HG03378 (cell line): ENCODE data around the gene DPP6.

Source experiments
- ATAC-seq: cut with Tn5 transposase; IDR thresholded peaks from one replicate; pipeline ENCODE4 v1.9.1; 2021; ENCODE audit warnings: mild to moderate bottlenecking, moderate library complexity; ENCODE audit not compliant: unreplicated experiment

DPP6 gene

DNA sequence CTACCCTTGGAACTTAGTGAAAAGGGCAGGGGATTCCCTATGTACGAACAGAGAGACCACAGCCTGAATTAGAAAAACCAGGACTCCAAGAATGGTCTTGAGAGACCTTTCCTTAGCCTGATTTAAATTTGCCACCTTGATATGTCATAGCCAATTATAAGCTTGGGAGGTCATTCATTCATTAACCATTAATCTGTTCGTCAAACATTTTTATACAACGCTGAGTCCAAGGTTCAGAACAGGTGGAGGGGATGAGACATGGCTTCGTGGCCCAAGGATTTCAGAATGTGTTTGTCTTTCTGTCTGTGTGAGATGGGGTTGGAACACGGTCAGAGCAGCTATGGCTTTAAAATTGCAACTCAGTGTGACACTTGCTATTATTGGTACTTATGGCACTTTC lies 792.8 kb downstream of the DPP6 start:
- no peak for ATAC-seq

DNA sequence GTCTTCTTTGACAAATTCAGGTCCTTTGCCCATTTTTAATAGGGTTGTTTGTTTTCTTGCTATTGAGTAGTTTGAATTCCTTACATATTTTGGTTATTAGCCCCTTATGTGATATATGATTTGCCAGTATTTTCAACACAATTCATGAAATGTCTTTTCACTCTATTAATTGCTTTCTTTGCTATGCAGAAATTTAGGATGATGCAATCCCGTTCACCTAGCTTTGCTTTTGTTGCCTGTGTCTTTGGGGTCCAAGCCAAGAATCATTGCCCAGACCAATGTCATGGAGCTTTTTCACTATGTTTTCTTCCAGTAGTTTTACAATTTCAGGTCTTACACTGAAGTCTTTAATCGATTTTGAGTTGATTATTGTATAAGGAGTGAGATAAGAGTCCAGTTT lies 796.3 kb downstream of the DPP6 start:
- no peak for ATAC-seq

DNA sequence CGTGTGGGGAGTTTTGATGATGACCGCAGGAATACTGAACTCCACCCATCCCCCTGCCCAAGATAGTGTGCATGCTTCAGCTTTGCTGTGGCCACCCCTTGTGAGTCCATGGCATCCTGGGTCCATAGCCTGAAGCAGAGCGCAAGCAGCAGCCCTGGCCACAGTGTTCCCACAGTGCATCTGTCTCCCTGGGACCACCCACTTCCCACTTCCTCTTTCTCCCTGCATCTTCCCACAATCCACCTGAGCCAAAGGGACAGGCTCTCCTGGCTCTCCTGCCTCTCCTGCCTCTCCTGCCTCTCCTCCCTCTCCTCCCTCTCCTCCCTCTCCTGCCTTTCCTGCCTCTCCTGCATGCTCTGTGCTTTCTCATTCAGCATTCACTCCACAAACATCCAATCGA lies 800.0 kb downstream of the DPP6 start:
- no peak for ATAC-seq

DNA sequence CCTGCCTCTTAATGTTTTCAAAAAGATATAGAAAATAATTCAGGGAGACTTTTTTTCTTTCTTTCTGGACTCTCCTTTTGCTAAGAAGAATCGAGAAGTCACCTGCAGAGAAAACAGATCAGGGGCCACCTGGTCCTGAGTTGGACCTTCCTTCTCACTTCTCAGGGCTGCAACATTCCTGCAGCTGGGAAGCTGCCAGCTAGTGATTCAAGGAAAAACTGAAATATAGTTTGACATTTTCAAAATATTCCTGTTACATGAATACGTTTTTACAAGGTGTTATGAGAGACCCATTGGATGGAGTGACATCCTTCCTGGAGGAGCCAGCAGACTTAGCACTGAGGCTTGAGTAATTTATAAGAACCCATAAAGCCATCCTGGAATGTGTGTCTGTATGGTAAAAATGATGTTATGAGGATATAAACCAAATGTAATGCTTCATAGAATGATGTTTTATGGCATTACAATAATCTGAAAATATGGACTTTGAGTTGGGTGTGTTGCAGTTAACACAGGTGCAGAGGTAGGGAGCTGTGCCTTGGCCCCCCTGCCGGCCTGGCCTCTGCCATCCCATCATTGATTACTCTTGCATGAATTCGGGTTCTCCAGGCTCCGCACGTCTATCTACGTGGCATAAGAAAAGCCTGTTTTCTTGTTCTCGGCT lies 801.0 kb downstream of the DPP6 start:
- ATAC-seq, result no peak

DNA sequence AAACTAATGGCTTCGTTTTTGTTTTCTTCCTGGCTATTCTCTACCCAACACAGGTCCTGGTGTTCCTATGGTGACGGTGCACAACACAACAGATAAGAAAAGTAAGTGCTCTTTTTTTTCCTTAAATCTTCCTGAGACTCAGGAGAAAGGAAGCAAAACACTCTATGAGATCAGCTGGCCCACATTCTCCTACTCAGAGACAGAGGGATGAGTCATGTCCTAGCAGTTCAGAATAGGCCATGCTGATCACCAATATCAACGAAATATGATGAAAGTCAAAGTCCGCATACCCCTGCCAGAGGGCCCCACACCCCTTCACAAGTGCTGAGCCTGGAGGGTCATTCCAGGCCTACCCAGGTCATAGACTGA lies 801.5 kb downstream of the DPP6 start:
- ATAC-seq, result no peak

DNA sequence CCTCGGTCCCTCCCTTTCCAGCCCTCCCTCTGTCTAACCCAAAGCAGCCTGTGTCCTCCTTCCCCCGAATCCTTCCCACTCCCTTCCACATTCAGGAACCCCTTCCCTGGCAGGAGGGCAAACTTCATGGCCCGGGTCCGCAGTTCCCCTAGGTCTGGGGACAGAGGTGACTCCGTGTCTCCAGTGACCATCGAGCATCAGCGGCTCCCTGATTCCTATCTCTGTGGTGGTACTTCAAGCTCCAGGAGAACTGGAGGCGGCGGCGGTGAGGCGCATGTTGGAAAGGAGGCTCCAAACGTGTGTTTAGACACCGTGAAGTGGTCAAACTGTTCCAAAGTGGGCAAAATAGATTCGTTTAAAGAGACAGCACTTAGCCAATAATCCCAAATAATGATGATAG lies 802.6 kb downstream of the DPP6 start:
- no peak for ATAC-seq

DNA sequence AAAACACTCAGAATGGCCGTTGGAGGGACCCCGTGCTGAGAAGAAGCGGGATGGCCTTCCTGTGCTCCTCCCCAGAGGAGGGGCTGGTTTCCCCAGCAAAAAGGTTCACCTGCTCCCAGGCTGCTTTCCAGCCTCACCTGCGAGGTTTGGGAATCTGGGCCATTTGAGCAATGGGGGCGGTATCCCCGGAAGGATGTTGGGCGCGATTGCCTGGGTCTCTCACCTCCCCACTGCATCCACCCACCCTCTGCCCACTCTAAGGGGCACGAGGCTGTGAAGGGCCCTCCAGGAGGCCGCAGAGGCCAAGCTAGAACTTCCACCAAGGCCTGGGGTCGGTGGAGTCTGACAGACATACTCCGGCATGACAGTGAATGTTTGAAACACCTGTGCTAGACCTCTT lies 803.2 kb downstream of the DPP6 start:
- ATAC-seq, result no peak

DNA sequence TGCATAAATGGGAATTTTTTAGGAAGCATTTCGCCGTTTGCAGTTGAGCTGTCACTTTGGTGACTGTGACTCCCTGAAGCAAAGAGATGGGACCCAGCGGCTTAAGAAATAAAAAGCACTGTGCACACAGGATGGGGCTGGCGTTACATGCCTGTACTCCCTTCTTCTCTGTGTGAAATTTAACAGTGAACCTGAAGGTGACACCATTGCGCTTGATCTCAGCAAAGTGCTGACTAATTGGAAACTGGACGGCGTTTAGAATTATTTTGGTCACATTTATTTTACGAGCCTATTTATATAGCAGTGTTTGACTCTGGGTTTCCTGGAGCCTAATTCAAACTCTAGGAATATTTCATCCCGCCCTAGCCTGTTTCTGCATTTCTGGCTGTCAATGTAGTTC lies 804.5 kb downstream of the DPP6 start:
- no peak for ATAC-seq

DNA sequence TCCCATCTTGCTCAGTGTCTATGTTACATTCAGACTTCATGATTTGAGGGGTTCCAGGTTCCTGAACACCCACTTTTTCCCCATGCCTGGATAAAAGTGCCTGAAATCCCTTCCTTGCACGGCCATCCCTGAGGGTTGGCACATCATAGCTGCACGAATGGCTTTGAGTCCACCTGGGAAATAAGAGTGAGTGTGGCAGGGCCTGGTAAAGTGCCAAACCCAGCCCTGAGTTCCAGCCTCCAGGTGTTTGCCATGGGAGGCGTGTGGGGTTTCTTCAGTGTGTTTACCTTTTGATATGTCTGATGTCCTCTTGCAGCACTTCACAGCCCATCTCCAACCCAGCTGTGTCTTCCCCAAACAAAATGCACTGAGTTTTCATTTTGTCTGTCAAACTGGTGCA lies 805.0 kb downstream of the DPP6 start:
- no peak for ATAC-seq

GRCh38 chr7:154857728-154858681 lies 805.8 kb downstream of the DPP6 start:
- ATAC-seq, result no peak

- no peak for ATAC-seq
Observed at GRCh38 chr7:154858836-154859537, 806.8 kb downstream of the DPP6 start.

DNA sequence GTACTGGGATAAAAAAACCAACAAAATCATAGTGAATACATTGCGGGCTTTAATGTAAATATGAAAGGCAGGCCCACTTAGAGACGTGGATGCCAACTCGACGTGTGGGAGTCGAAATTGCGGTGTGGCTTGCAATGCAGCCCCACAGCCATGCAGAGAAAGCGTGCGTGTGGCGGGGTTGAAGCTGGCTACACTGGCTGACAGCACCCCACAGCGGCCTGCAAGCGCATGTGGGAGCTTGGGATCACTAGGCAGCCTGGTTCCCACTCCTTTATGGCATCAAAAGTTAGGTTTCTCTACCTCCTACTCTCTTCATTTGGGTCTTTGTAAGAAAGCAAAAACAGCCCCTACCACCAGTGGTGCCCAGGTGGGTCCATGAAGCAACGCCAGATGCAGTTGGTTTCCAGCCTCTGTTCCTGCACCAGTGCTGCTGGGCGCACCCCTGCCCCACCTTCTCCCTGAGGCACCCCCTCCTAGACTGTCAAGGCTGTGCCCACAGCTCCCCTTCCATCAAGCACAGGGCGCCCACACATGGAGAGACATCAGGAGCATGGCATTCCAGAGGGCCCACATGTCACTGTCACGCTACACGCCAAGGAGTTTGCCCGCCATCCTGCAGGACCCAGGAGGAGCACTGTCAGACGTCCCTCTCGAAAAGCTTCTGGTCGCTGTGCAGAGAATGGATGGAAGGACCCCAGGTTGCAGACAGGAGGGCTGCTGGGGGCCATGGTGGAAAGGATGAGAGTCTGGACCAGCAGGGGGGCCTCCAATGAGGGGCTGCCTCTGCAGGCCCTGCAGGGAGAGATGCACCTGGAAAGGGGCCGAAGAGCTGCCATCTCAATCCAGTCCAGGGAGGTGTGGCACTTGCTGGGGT lies 807.8 kb downstream of the DPP6 start:
- ATAC-seq, result no peak

DNA sequence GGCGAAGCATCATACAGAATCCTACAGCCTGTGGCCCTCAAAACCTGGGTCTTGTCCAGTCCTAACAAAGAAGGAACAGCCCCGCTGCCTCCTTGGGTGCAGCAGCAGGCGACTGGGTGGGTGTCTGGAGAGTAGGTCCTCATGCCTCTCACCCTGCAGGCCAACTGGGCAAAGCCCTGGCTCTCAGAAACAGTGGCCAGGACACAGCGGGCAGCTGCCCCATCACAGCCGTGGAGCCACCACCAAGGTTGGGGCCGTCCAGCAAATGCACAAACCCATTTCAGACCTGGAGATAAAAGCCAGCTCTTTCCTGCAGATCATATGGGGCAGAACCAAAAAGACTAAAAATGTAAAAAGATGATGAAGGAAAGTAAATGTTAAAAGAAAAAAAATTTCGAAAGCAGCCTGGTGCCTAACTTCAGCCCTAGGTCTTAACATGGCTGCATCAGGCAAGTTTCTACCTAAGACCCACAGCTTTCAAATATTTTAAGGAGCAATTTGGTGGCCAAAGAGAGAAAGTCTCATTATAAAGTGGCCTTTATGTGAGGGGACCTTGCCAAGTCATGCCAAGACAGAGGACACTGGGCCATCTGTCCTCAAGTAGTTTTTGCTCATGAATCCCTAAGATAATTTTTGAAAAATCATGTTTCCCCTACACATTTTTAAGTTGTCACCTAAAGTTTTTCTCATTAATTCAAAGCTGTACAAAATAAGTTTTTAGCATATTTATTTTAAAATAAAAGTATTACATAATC lies 808.6 kb downstream of the DPP6 start:
- ATAC-seq, result no peak

DNA sequence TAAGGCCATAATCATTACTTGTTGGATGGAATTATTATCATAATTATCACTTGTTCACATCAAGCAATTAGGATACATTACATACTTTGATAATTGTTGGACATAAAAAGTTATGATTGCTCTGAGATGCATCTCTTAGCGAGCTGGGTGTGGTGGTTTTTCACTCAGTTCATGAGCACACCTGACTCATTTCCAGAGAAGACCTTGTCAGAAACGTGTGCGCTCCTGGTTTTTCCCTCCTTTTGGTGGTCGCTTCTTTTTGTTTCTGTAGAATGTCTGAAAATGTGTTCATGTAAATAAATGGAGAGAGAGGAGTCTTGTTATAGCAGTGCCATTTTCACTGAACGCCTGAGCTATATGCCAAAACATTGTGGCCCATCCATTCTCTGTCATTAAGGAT lies 809.4 kb downstream of the DPP6 start:
- no peak for ATAC-seq

DNA sequence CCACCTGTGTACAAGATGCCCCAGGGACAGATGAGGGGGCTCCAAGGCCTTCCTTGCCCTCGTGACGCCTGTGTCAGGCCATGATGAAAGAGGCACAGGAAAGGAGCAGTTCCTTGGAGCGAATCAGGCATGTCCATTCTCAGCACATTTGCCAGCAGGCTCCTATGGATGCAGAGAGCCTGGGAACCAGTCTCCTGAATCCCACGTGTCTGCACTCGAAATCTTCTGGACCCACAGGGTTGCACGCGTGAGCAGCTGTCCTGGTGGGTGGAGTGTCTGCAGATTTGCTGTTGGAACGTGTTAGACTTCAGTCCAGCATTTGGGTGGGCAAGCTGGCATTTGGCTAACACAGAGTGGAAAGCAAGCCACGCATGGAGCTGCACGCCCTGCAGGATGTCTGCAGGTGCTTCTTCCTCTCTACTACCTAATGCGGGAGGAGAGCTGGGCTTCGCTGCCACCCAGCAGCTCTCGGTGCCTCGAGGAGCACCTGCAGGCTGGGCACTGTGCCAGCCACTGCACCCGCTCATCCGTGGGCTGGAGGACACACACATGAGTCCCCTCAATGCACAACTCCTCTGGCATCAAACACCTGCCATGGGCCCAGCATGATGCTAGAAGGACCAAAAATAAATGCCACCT lies 810.1 kb downstream of the DPP6 start:
- ATAC-seq, result no peak

DNA sequence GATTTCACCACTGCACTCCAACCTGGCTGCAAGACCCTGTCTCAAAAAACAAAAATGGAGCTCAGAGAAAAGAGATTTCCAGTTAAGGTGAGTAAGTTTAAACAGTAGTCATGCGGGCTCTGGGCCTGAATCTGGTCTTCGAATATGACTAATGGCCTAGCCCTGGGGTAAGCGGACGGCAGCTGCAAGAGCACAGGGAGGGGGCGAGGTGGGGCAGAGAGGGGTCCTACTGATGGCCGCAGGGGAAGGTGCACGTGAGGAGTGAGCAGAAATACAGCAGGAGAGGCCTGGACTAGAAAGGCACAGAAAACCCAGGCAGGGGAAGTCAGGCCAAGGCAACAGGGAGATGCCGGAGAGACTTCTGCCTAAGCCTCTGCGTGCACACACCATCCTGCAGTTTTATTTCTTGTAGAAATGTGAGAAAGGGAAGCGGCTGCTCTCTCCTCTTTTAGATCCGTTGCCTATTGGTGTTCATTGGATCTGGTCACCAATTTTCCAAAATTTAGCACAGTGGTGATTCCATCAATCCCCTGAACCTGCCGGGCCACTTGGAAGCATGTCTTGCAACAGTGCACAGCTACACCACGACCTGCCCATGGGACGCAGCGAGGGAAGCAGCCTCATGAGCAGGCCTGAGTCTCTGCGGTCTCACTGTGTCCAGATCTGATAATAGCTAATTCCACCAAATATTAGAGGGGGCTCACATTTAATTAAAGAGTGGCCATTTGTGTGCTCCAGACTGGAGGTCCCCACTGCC lies 811.7 kb downstream of the DPP6 start:
- no peak for ATAC-seq

- no peak for ATAC-seq
Observed at GRCh38 chr7:154864523-154864891, 812.3 kb downstream of the DPP6 start.

GRCh38 chr7:154865984-154866685 lies 813.9 kb downstream of the DPP6 start:
- no peak for ATAC-seq
